DND-41 (cell line): ENCODE measurements around the gene PDE6A.

Experiments used
- ATAC-seq: fragments of 200-7000 bp; cut with Tn5 transposase; 3 replicates; pipeline ENCODE4 v1.9.1; 2021; ENCODE audit warnings: low read depth; ENCODE audit not compliant: insufficient read depth
- DNase-seq: peaks from one replicate; pipeline ENCODE4 v3.0.0-alpha.2; 2020
- H2AFZ ChIP-seq: 2 replicates; pipeline ENCODE4 v1.6.0; 2012; ENCODE audit warnings: low read depth, low read length
- H3K27ac ChIP-seq: 2 replicates; pipeline ENCODE4 v1.5.1; 2012; ENCODE audit warnings: low read length, inconsistent platforms
- H3K27me3 ChIP-seq: fragments of 200-600 bp; sonication (generic); 2 replicates; pipeline ENCODE4 v1.6.0; 2012; ENCODE audit warnings: low read length, mild to moderate bottlenecking, inconsistent platforms; ENCODE audit not compliant: insufficient read depth, poor library complexity
- H3K36me3 ChIP-seq: 2 replicates; pipeline ENCODE4 v1.5.1; 2012; ENCODE audit warnings: low read length, inconsistent platforms; ENCODE audit not compliant: insufficient read depth
- H3K4me1 ChIP-seq: 2 replicates; pipeline ENCODE4 v1.5.1; 2012; ENCODE audit warnings: mild to moderate bottlenecking, low read length; ENCODE audit not compliant: insufficient read depth
- H3K4me2 ChIP-seq: 2 replicates; pipeline ENCODE4 v1.6.0; 2012; ENCODE audit warnings: mild to moderate bottlenecking, moderate library complexity, low read length, inconsistent platforms; ENCODE audit not compliant: insufficient read depth
- H3K4me3 ChIP-seq, 2 experiments: fragments of 200-600 bp in 1 of 2; shearing (Covaris generic) in 1 of 2; 2 replicates each; pipeline ENCODE4 v1.5.1; 2012 to 2016; ENCODE audit warnings: inconsistent platforms in 2 of 2, low read length in 2 of 2, mild to moderate bottlenecking in 2 of 2, low read depth in 1 of 2, moderate library complexity in 1 of 2
- H3K79me2 ChIP-seq: 2 replicates; pipeline ENCODE4 v1.6.0; 2012; ENCODE audit warnings: low read length, inconsistent platforms; ENCODE audit not compliant: insufficient read depth
- H3K9ac ChIP-seq: 2 replicates; pipeline ENCODE4 v1.6.0; 2012; ENCODE audit warnings: low read depth, mild to moderate bottlenecking, inconsistent platforms, low read length, moderate library complexity
- H3K9me3 ChIP-seq: 2 replicates; pipeline ENCODE4 v1.5.1; 2012; ENCODE audit warnings: low read length, moderate library complexity, mild to moderate bottlenecking, inconsistent platforms; ENCODE audit not compliant: insufficient read depth, severe bottlenecking
- H4K20me1 ChIP-seq: 2 replicates; pipeline ENCODE4 v1.6.0; 2012; ENCODE audit warnings: low read length; ENCODE audit not compliant: insufficient read depth
- CTCF ChIP-seq: IDR thresholded peaks from 2 replicates; pipeline ENCODE4 v1.5.1; 2012; ENCODE audit warnings: borderline replicate concordance, low read length, moderate library complexity, mild to moderate bottlenecking; ENCODE audit not compliant: poor library complexity, severe bottlenecking; ENCODE audit errors: extremely low read depth
- EZH2 ChIP-seq: IDR thresholded peaks from 3 replicates; pipeline ENCODE4 v1.6.1; 2012; ENCODE audit warnings: borderline replicate concordance, low read depth, mild to moderate bottlenecking, moderate library complexity, low read length, inconsistent platforms; ENCODE audit not compliant: severe bottlenecking

Gene PDE6A

GRCh38 chr5:149941795-149942194 is 2.8 kb downstream of the PDE6A start:
- H3K4me3 ChIP-seq: no peak overlapping the region
- H2AFZ ChIP-seq: no peak overlapping the region
- H4K20me1 ChIP-seq: no peaks in the 10 kb centered on the region
- H3K27me3 ChIP-seq: peaks cover 14% of the 10 kb centered on the region
- ATAC-seq (no peak), DNase-seq (no peak)
- H3K9me3 ChIP-seq: no peaks in the 10 kb centered on the region
- H3K36me3 ChIP-seq: no peaks in the 10 kb centered on the region
- no peaks in the 10 kb centered on the region for H3K4me1 ChIP-seq
- no peak overlapping the region for H3K4me2 ChIP-seq
- no peak overlapping the region for H3K9ac ChIP-seq
- TF ChIP-seq EZH2: no peak
- TF ChIP-seq CTCF: no peak
- no peak overlapping the region for H3K27ac ChIP-seq
- no peaks in the 10 kb centered on the region for H3K79me2 ChIP-seq

- TF ChIP-seq CTCF: no peak
- TF ChIP-seq EZH2: no peak
- Histone ChIP-seq H3K4me1 (no peaks in the 10 kb centered on the region), H3K79me2 (no peaks in the 10 kb centered on the region), H3K4me2 (no peak overlapping the region), H3K9ac (no peak overlapping the region), H2AFZ (no peak overlapping the region), H3K36me3 (no peaks in the 10 kb centered on the region), H3K27ac (no peak overlapping the region), H4K20me1 (no peaks in the 10 kb centered on the region), H3K4me3 (no peak overlapping the region), H3K9me3 (no peaks in the 10 kb centered on the region), H3K27me3 (peaks cover 14% of the 10 kb centered on the region)
- no peak for DNase-seq
- no peak for ATAC-seq
Measured at GRCh38 chr5:149940941-149941644, 3.5 kb downstream of the PDE6A start.

GRCh38 chr5:149940077-149940574 is 4.5 kb downstream of the PDE6A start:
- ATAC-seq (no peak), DNase-seq (no peak)
- H3K27ac ChIP-seq: no peak overlapping the region
- H4K20me1 ChIP-seq: no peaks in the 10 kb centered on the region
- no peak for TF ChIP-seq CTCF
- no peak for TF ChIP-seq EZH2
- no peak overlapping the region for H3K9ac ChIP-seq
- no peak overlapping the region for H3K4me3 ChIP-seq
- no peaks in the 10 kb centered on the region for H3K4me1 ChIP-seq
- no peak overlapping the region for H2AFZ ChIP-seq
- no peak overlapping the region for H3K4me2 ChIP-seq
- H3K27me3 ChIP-seq: peaks cover 14% of the 10 kb centered on the region
- no peaks in the 10 kb centered on the region for H3K79me2 ChIP-seq
- no peaks in the 10 kb centered on the region for H3K36me3 ChIP-seq
- H3K9me3 ChIP-seq: no peaks in the 10 kb centered on the region
